A549 (cell line): ENCODE data around the gene ACVR1. TPM values are rescaled to one million over a fixed set of nuclear protein-coding genes. Genes with fewer than 3 reads are reported as not detected.
A peak's percentile ranks its signal among the peaks of the same experiment; 100 is the strongest.

ENCODE experiments used
- ATAC-seq, 2 experiments: fragments of 200-7000 bp in 1 of 2; fragments of >200 bp in 1 of 2; cut with Nextera tagmentation in 1 of 2; cut with Tn5 transposase in 1 of 2; 3 replicates each; pipeline versions ENCODE4 v1.8.0 to v1.9.1; 2018 to 2020; ENCODE audit warnings: mild to moderate bottlenecking in 1 of 2, moderate library complexity in 1 of 2
- CTCF ChIA-PET: fragments of 300-600 bp; sonication (Branson Sonifier 250); formaldehyde crosslinking; extraction: SDS; loops from one replicate; lab custom pipeline; 2021; ENCODE audit warnings: antibody characterized with exemption, inconsistent platforms; lab: Yijun Ruan, JAX
- POLR2A ChIA-PET: fragments of 350-600 bp; formaldehyde crosslinking; extraction: SDS; loops from one replicate; lab custom pipeline; 2021; ENCODE audit warnings: antibody characterized with exemption, inconsistent platforms; lab: Yijun Ruan, JAX
- DNase-seq, 2 experiments: peaks; one replicate each; pipeline versions ENCODE4 v3.0.0 to v3.0.0-alpha.2; 2011 to 2016; ENCODE audit warnings: low read depth in 1 of 2, low spot score in 1 of 2
- FAIRE-seq: peaks from 2 replicates; lab custom pipeline; 2011; peaks lifted over from hg19 to GRCh38; lab: Jason Lieb, UNC
- H3K27ac ChIP-seq, 2 experiments: fragments of >200 bp; sonication (Bioruptor Twin); formaldehyde crosslinking; 3 replicates each; pipeline ENCODE4 v1.5.1; 2016 to 2017
- H3K4me1 ChIP-seq: fragments of >200 bp; sonication (Bioruptor Twin); formaldehyde crosslinking; 3 replicates; pipeline ENCODE4 v1.6.1; 2016
- H3K4me2 ChIP-seq: fragments of >200 bp; sonication (Bioruptor Twin); formaldehyde crosslinking; 3 replicates; pipeline ENCODE4 v1.6.1; 2016
- H3K4me3 ChIP-seq: fragments of >200 bp; sonication (Bioruptor Twin); formaldehyde crosslinking; 3 replicates; pipeline ENCODE4 v1.5.1; 2016
- H3K9me3 ChIP-seq: fragments of >200 bp; sonication (Bioruptor Twin); formaldehyde crosslinking; 3 replicates; pipeline ENCODE4 v1.6.1; 2016
- CBX8 ChIP-seq: fragments of 200-600 bp; sonication (generic); IDR thresholded peaks from 2 replicates; pipeline ENCODE4 v1.6.1; 2016
- CEBPB ChIP-seq, 2 experiments: fragments of >200 bp in 1 of 2; sonication (Bioruptor Twin) in 1 of 2; formaldehyde crosslinking in 1 of 2; IDR thresholded peaks; 2 replicates each; pipeline ENCODE4 v1.6.1; 2012 to 2016
- CTCF ChIP-seq: fragments of >200 bp; sonication (Bioruptor Twin); formaldehyde crosslinking; IDR thresholded peaks from 3 replicates; pipeline ENCODE4 v1.5.1; 2016
- EHF ChIP-seq: fragments of 250-450 bp; sonication (Bioruptor Pico); IDR thresholded peaks from 2 replicates; pipeline ENCODE4 v1.5.0; 2020; ENCODE audit warnings: mild to moderate bottlenecking
- EHMT2 ChIP-seq: fragments of 200-600 bp; sonication (generic); IDR thresholded peaks from 2 replicates; pipeline ENCODE4 v1.6.1; 2016; ENCODE audit warnings: antibody characterized with exemption, low read depth, mild to moderate bottlenecking, moderate library complexity
- FOSL2 ChIP-seq, 2 experiments: fragments of 450-650 bp in 1 of 2; fragments of >200 bp in 1 of 2; sonication (Bioruptor Twin) in 1 of 2; formaldehyde crosslinking; IDR thresholded peaks; 2 replicates each; pipeline versions ENCODE4 v1.5.0 to v1.6.1; 2016 to 2020; ENCODE audit warnings: mild to moderate bottlenecking in 1 of 2, moderate library complexity in 1 of 2
- HDAC2 ChIP-seq: fragments of 200-600 bp; sonication (generic); IDR thresholded peaks from 2 replicates; pipeline ENCODE4 v1.6.1; 2016
- HMGXB4 ChIP-seq: fragments of 250-450 bp; sonication (Bioruptor Pico); IDR thresholded peaks from 2 replicates; pipeline ENCODE4 v1.5.0; 2021; ENCODE audit warnings: mild to moderate bottlenecking, moderate library complexity, borderline replicate concordance
- HOXA7 ChIP-seq: fragments of 250-450 bp; sonication (Bioruptor Pico); IDR thresholded peaks from 2 replicates; pipeline ENCODE4 v1.5.0; 2020; ENCODE audit warnings: mild to moderate bottlenecking, moderate library complexity
- HOXB5 ChIP-seq: fragments of 250-450 bp; sonication (Bioruptor Pico); IDR thresholded peaks from 2 replicates; pipeline ENCODE4 v1.5.0; 2020; ENCODE audit warnings: mild to moderate bottlenecking, moderate library complexity
- KDM1A ChIP-seq: fragments of 200-600 bp; sonication (generic); IDR thresholded peaks from 2 replicates; pipeline ENCODE4 v1.6.1; 2016; ENCODE audit warnings: low read depth, mild to moderate bottlenecking
- KDM5A ChIP-seq: fragments of 200-600 bp; sonication (generic); IDR thresholded peaks from 2 replicates; pipeline ENCODE4 v1.6.1; 2016; ENCODE audit warnings: antibody characterized with exemption, mild to moderate bottlenecking
- MAFK ChIP-seq: fragments of 450-650 bp; IDR thresholded peaks from 2 replicates; pipeline ENCODE4 v1.6.1; 2014; ENCODE audit not compliant: partially characterized antibody
- MYC ChIP-seq: IDR thresholded peaks from 2 replicates; pipeline ENCODE4 v1.6.1; 2012; ENCODE audit warnings: mild to moderate bottlenecking, inconsistent platforms, low read length, improper control_type of control experiment, borderline replicate concordance
- RARB ChIP-seq: fragments of 250-450 bp; sonication (Bioruptor Pico); IDR thresholded peaks from 2 replicates; pipeline ENCODE4 v1.8.0; 2021; ENCODE audit warnings: mild to moderate bottlenecking, moderate library complexity
- ZC3H11A ChIP-seq: fragments of 450-650 bp; IDR thresholded peaks from 2 replicates; pipeline ENCODE4 v1.6.1; 2014; ENCODE audit warnings: antibody characterized with exemption, mild to moderate bottlenecking
- WGBS: methylation state at CpG from one replicate; pipeline ENCODE4 v1.1.6; 2017; ENCODE audit errors: missing lambda C conversion rate; 5-methylcytosine and 5-hydroxymethylcytosine counted together
- polyA plus RNA-seq, 4 experiments: library from polyadenylated mRNA; depleted of rRNA in 3 of 4; stranded (reverse); fragments of >200 nt; fragmentation: RNase III in 1 of 4; extraction: RNeasy Plus Mini Kit Qiagen cat#74134 plus additional on column Dnase treatment in 1 of 4; gene quantifications; 2 replicates in 3 of 4; 3 replicates in 1 of 4; pipeline ENCODE4 v1.2.3, GENCODE V29; 2011 to 2017
- TF ChIP-seq, protein P1 (sequence below): IDR thresholded peaks from 2 replicates; pipeline ENCODE4 v1.6.1; 2012; ENCODE audit warnings: low read depth, borderline replicate concordance
- TF ChIP-seq, protein P2 (sequence below): fragments of 200-600 bp; sonication (generic); IDR thresholded peaks from 2 replicates; pipeline ENCODE4 v1.6.1; 2016; ENCODE audit warnings: antibody characterized with exemption, mild to moderate bottlenecking, moderate library complexity

Gene ACVR1
- polyA plus RNA-seq, 2 of the 4 experiments (the other 2 are of a cell fraction): 14.6 to 21.6 TPM

DNA sequence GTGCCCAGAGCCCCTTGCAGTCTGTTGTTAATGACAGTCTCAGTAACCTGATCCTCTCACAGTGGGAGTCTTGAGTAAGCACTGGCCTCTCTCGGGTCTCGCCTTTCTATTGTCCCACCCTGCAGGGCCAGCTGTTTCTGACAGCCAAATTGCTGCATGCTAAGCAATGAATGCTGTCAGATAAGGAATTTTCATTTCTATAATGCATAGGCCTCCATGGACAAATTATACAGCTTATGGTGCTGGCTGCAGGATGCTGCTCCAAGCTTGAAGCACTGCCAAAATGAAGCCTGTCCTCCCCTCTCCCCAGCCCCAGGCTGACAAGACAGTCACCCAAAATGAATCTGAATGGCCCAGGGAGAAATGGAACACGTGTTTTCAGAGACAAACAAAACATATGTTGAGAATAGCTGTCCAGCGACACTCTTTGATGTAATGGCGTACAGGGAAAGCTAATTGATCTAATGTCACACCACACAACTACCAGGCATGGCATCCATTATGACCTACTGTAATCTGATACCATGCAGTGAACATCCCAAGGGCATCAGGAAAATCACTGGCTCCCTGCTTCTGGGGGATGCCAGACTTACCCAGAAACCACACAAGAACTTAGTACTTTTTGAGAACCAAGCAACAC lies 36.8 kb downstream of the ACVR1 start:
- no peak for FAIRE-seq
- no peak for DNase-seq
- no peaks in the 10 kb centered on the region for H3K9me3 ChIP-seq
- CTCF ChIA-PET: interaction anchor here (1.0 to 2.0 kb wide), 3 partner anchors 16 to 37 kb away, joined by 3 to 7 read pairs (median 4); partner anchors contain the start of gene ACVR1
- H3K27ac ChIP-seq: peak overlapping the region; percentile 55 to 81
- POLR2A ChIA-PET: interaction anchor here (1.7 kb wide), 1 partner anchor 37 kb away, joined by 5 read pairs; the partner anchor contains the start of gene ACVR1
- 46% methylated on average over 5 of the region's 5 CpGs for WGBS
- no peak for TF ChIP-seq FOSL2 (IDR thresholded peaks at IDR 0.05)
- no peak for TF ChIP-seq FOSL2 (CRISPR knock-in tag; IDR thresholded peaks at IDR 0.05)
- TF ChIP-seq CEBPB (IDR thresholded peaks at IDR 0.05): no peak
- TF ChIP-seq EHMT2: no peak
- TF ChIP-seq KDM5A: no peak
- TF ChIP-seq HOXB5 (CRISPR knock-in tag): no peak
- TF ChIP-seq HDAC2: no peak
- TF ChIP-seq MAFK: no peak
- TF ChIP-seq CTCF: no peak
- TF ChIP-seq KDM1A: no peak
- TF ChIP-seq, protein P1, sequence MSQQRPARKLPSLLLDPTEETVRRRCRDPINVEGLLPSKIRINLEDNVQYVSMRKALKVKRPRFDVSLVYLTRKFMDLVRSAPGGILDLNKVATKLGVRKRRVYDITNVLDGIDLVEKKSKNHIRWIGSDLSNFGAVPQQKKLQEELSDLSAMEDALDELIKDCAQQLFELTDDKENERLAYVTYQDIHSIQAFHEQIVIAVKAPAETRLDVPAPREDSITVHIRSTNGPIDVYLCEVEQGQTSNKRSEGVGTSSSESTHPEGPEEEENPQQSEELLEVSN: no peak
- TF ChIP-seq EHF: no peak
- TF ChIP-seq RARB (CRISPR knock-in tag): no peak
- TF ChIP-seq HOXA7 (CRISPR knock-in tag): no peak
- no peak for TF ChIP-seq CBX8
- TF ChIP-seq, protein P2, sequence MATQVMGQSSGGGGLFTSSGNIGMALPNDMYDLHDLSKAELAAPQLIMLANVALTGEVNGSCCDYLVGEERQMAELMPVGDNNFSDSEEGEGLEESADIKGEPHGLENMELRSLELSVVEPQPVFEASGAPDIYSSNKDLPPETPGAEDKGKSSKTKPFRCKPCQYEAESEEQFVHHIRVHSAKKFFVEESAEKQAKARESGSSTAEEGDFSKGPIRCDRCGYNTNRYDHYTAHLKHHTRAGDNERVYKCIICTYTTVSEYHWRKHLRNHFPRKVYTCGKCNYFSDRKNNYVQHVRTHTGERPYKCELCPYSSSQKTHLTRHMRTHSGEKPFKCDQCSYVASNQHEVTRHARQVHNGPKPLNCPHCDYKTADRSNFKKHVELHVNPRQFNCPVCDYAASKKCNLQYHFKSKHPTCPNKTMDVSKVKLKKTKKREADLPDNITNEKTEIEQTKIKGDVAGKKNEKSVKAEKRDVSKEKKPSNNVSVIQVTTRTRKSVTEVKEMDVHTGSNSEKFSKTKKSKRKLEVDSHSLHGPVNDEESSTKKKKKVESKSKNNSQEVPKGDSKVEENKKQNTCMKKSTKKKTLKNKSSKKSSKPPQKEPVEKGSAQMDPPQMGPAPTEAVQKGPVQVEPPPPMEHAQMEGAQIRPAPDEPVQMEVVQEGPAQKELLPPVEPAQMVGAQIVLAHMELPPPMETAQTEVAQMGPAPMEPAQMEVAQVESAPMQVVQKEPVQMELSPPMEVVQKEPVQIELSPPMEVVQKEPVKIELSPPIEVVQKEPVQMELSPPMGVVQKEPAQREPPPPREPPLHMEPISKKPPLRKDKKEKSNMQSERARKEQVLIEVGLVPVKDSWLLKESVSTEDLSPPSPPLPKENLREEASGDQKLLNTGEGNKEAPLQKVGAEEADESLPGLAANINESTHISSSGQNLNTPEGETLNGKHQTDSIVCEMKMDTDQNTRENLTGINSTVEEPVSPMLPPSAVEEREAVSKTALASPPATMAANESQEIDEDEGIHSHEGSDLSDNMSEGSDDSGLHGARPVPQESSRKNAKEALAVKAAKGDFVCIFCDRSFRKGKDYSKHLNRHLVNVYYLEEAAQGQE: no peak
- no peak for TF ChIP-seq ZC3H11A
- TF ChIP-seq MYC: no peak
- TF ChIP-seq HMGXB4 (CRISPR knock-in tag): no peak
- TF ChIP-seq, all 56 proteins: peak for 0
- Histone ChIP-seq H3K4me3 (no peak overlapping the region), H3K4me1 (peaks cover 52% of the 10 kb centered on the region), H3K4me2 (peak overlapping the region; percentile 54)
- peak; percentile 59 to 79 for ATAC-seq
